Measurements from ENCODE around the gene GPR158.

The GPR158 gene

GRCh38 chr10:25278180-25278579 lies 103.4 kb downstream of the GPR158 start:
- H3K27me3 ChIP-seq (ENCODE audit: insufficient read depth, poor library complexity, severe bottlenecking), result no peaks in the 10 kb centered on the region
- H3K27ac ChIP-seq (replicated peaks), result no peak overlapping the region
- TF ChIP-seq REST (IDR thresholded peaks at IDR 0.05; ENCODE audit: insufficient replicate concordance, low read depth) (no peak), GABPA (IDR thresholded peaks at IDR 0.05; ENCODE audit: low read depth) (no peak), POLR2AphosphoS5 (IDR thresholded peaks at IDR 0.05; ENCODE audit: low read depth) (no peak), SPI1 (IDR thresholded peaks at IDR 0.05; ENCODE audit: borderline replicate concordance, low read depth) (no peak), CTCF (IDR thresholded peaks at IDR 0.05; ENCODE audit: insufficient read depth, low read length) (no peak)
- no peak overlapping the region for H3K4me3 ChIP-seq (replicated peaks; ENCODE audit: insufficient read depth, low read length)
- DNase-seq (ENCODE audit: low read depth in 1 of 2, low spot score in 1 of 2), result no peak

DNA sequence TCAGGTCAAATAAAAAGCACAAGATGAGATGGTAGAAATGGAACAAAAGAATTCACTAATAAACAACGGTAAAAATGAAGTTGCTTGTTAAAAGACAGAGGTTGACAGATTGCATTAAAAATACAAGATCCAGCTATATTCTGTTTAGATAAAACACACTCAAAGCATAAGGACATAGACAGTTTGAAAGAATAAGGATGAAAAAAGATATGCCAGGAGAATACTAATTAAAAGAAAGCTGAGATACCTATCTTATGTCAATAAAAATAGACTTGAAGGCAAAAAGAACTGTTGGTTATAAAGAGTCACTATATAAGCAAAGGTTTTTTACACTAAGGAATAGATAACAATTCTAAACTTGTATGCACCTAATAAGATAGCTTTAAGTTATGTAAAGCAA lies 105.3 kb downstream of the GPR158 start:
- DNase-seq (ENCODE audit: low read depth in 1 of 2, low spot score in 1 of 2), result no peak
- Histone ChIP-seq H3K4me3 (replicated peaks; ENCODE audit: insufficient read depth, low read length) (no peak overlapping the region), H3K27me3 (ENCODE audit: insufficient read depth, poor library complexity, severe bottlenecking) (no peaks in the 10 kb centered on the region), H3K27ac (replicated peaks) (no peak overlapping the region)
- no peak for TF ChIP-seq REST (IDR thresholded peaks at IDR 0.05; ENCODE audit: insufficient replicate concordance, low read depth)
- TF ChIP-seq POLR2AphosphoS5 (IDR thresholded peaks at IDR 0.05; ENCODE audit: low read depth), result no peak
- TF ChIP-seq GABPA (IDR thresholded peaks at IDR 0.05; ENCODE audit: low read depth), result no peak
- TF ChIP-seq CTCF (IDR thresholded peaks at IDR 0.05; ENCODE audit: insufficient read depth, low read length), result no peak

DNA sequence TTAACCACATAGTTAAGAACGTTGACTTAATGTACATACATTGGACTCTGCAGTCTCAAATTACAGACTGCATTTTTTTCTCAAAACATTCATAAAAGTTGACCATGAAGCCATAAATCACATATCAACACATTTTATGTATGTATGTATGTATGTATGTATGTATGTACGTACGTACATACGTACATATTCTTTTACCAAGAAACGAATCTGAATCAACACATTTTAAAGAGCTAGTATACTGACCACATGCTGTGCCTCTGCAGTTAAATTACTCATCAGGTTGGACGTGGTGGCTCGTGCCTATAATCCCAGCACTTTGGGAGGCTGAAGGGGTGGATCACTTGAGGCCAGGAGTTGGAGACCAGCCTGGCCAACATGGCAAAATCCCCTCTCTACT lies 105.8 kb downstream of the GPR158 start:
- H3K27ac ChIP-seq (replicated peaks), result no peak overlapping the region
- H3K4me3 ChIP-seq (replicated peaks; ENCODE audit: insufficient read depth, low read length), result no peak overlapping the region
- TF ChIP-seq POLR2AphosphoS5 (IDR thresholded peaks at IDR 0.05; ENCODE audit: low read depth) (no peak), SPI1 (IDR thresholded peaks at IDR 0.05; ENCODE audit: borderline replicate concordance, low read depth) (no peak), REST (IDR thresholded peaks at IDR 0.05; ENCODE audit: insufficient replicate concordance, low read depth) (no peak), GABPA (IDR thresholded peaks at IDR 0.05; ENCODE audit: low read depth) (no peak), CTCF (IDR thresholded peaks at IDR 0.05; ENCODE audit: insufficient read depth, low read length) (no peak)
- no peaks in the 10 kb centered on the region for H3K27me3 ChIP-seq (ENCODE audit: insufficient read depth, poor library complexity, severe bottlenecking)
- DNase-seq (ENCODE audit: low read depth in 1 of 2, low spot score in 1 of 2), result no peak

All from HL-60 (cell line).